Activated T-helper 1 cell treated with Interleukin-2 at 50 U/mL for 16 hours (primary cell): ENCODE data around the gene CDK6.
"Not testable (repeated sequence)": the region's sequence is repeated elsewhere in the genome, so short reads cannot be mapped to it uniquely, and the experiment has no call there.

Source experiments
- DNase-seq: peaks from one replicate; pipeline ENCODE4 v3.0.0-alpha.2; 2020; ENCODE audit warnings: low read depth

CDK6 gene

DNA sequence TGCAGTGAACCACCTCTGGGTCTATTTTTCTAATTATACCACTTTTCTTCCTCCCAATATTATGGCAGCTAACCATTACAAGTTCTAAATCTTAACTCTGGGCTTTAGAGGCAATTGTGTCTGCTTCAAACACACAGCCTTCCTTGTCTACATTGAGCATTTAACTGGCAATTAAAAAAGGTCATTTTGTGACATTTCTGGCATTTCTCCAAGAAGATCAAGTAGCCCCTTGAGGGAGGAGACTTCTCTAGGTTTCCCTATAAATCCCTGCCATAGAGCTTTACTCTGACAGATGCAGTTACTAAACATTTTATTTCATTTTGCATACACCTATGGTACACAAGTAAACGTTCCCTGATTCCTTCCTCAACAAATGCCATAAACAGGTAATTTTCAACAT is 212.8 kb downstream of the CDK6 start:
- DNase-seq, result no peak

DNA sequence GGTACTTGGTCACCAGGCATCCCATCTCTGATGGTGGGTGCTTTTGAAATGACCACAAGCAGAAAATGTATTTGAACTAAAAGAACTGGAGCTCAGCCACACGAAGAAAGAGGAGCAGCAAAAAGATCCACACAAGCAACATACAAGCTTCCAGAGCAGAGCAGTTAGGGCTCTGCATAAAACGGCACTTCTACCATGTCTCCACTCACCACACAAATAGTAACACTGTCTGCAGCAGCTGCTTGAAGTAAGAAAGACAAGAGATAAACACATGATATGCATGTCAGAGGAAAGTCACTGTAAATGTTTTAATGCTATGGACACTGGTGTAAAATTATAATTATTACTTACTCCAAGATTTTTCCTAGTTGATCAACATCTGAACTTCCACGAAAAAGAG is 213.7 kb downstream of the CDK6 start:
- no peak for DNase-seq

DNA sequence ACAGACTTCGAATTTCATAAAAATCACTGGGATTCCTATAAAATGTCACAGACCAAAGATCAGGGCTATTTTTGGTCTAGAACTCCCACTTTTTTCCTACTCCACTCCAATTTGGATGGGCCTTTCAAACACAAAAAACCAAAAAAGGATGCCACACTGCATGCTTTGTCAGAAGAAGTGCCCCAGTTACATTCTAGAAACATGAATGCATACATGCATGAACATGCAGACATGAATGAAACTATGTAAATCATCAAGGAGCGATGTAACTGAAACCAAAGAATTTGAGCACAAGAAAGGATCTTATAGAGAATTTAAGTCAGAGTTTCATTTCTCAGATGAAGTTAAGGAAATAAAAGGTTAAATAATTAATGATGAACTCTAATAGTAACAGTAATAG is 214.3 kb downstream of the CDK6 start:
- DNase-seq, result no peak

GRCh38 chr7:92621561-92622023 is 214.8 kb downstream of the CDK6 start:
- no peak for DNase-seq

- DNase-seq, result peak; percentile 43
Observed at GRCh38 chr7:92621026-92621540, 215.3 kb downstream of the CDK6 start.

DNA sequence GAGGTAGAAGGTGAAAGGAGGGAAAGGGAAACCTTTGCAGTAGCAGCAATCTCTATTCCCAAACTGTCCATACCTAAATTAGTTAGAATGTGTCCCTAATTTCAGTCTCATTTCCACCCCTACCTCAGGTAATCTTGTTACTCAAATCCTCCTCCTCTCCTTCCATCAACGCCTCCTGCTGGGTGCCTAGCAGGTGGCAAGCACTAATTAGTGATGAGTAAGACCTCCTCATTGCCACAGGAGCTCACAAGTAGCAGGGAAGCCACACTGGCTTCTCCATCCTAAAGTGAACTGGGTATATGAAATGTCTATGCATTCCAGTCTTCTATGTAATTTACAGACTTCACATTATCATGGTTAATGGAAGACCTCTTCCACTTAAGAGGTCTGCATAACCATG is 220.5 kb downstream of the CDK6 start:
- DNase-seq, result no peak

DNA sequence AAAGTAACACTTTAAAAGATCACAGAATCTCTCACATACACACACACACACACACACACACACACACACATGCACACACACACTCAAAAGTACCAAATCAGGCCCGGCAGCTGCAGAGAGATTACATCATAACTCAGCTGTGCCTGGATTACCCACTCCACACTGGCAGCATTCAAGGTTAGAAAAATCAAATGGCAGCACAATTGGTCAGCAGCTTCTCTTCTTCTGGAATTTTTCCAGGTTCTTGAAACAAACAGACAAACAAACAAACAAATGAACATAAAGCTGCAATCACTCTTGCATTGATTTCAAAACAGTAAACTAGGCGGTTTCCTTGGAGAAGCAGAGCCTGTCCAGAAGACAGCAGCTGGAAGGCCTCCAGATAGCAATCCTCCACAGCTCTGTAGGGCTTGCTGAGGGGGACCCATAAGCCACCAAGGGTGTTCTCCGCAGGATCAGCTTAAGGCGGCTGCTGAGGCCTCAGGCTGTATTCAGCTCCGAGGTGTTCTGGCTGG is 221.7 kb downstream of the CDK6 start:
- no peak for DNase-seq

DNA sequence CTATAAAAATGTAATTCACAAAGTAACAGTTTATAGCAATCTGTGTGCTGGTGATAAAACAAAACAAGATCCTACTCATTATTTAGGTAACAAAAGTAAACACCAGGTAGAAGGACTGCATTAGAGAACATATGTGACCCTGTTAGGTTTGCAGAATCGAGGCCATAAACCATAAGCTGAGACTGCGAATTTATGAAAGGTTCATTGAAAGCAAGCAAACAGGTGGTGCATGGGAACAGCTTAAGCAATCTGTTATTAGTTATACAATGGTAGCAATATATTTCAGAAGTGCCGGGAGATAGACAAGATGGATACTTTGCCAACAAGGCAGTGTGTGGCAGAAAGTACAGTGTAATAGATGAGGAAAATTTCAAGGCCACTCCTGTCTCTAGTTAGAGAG is 222.7 kb downstream of the CDK6 start:
- no peak for DNase-seq

DNA sequence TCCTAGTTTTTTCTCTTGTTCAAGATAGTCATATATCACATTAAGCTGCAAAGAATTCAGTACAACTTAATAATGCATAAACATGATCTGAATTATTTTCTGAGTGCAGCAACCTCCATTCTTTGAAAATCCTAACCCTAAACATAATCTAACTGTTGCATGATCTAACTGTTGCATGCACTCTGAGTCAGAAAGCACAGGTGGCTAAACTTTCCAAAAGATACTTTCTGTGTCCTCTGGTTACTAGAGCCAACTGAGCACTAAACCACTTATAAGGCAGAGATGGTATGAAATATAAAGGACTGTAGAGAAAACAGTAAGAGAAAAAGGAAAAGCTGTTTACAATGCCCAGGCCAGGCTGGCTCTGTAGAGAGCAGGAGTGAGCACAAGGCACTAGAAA is 223.2 kb downstream of the CDK6 start:
- no peak for DNase-seq

GRCh38 chr7:92612501-92612900 is 223.9 kb downstream of the CDK6 start:
- no peak for DNase-seq

GRCh38 chr7:92611735-92612134 is 224.6 kb downstream of the CDK6 start:
- no peak for DNase-seq

DNA sequence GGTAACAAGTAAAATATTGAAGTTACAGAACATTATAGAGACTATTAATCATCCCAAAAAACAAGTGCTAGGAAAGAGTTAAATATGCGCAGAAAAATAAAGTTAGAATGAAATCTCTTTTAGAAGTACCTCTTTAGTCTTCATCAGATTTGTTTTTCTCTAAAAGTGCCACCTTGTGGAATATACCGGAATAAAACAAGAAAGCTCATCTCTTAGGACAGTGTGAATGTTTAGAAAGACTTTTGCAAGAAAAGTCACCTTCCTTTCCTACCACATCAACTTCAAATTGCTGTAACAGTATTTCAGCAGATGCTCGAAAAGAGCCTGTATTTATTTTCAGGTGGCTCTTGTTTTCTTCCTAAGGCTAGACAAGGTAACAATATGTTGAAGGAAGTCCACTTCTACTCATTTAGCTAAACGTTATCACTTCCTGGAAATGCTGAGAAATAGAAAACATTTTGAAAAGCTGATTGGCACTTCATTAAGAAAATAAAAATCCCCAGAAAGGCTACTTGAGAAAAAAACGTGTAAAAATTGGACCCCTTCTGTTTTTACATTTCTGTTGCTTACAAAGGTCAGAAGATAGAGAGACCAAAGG is 226.4 kb downstream of the CDK6 start:
- DNase-seq, result no peak

GRCh38 chr7:92608380-92609322 is 227.7 kb downstream of the CDK6 start:
- DNase-seq, result no peak

DNA sequence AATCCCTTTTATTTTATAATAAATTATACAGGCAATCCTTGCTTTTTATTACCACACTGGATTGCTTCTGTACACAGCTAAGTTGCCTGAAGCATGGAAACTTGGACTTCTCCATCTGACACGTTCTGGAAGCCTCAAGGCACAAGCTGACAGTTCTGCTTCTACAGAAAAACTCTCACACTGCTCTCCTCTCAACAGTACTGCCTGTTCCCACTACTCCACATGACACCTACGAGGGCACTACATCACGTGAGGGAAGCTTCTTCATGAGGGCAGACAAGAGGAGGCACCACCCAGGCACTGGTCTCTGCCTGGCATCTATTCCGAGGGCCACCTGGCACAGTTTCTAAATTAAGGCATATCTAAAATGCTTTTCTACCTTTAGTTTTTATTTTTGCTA is 229.4 kb downstream of the CDK6 start:
- DNase-seq, result no peak

DNA sequence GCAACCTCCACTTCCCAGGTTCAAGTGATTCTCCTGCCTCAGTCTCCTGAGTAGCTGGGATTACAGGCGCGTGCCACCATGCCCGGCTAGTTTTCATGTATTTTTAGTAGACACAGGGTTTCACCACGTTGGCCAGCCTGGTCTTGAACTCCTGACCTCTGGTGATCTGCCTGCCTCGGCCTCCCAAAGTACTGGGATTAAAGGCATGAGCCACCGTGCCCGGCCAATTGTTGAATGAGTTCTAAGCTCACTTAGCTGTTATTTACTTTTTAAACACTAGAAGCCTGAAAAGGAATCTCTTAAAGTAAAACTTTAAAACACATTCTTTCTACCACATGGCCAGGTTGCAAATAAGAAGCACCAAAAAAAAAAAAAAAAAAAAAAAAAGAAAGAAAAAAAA is 231.9 kb downstream of the CDK6 start:
- DNase-seq, result not testable (repeated sequence)

GRCh38 chr7:92603089-92603445 is 233.3 kb downstream of the CDK6 start:
- DNase-seq, result no peak

- no peak for DNase-seq
Observed at GRCh38 chr7:92602352-92603088, 233.9 kb downstream of the CDK6 start.

DNA sequence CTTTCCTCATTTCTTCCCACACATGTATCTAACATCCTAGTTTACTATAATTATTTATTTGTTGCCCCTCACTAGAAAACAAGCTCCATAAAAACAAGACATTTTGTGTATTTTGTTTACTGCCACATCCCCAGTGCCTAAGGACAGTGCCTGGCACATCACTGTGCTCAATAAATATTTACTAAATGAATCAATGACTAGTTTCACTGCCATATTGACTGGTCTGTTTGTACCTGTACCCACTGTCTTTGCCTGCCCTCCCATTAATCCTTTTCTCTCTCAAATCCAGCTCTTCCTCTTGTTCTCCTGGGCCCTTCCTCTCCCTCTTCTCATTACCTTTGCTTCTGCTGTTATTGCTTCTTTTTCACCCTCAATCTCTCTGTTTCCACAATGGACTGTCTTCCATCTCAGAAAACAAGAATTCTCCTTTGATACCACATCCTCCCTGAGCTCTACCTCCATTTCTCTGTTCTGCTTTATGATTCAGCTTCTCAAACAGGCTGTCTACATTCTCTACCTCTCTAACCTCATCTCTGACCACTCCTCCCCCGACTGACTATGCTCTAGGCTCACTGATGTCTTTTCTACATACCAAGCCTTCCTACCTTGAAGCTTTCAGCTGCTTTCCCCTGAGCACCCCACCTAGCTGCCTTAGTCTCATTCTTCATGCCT is 237.9 kb downstream of the CDK6 start:
- DNase-seq, result no peak

- no peak for DNase-seq
Observed at GRCh38 chr7:92595281-92595680, 241.1 kb downstream of the CDK6 start.

DNA sequence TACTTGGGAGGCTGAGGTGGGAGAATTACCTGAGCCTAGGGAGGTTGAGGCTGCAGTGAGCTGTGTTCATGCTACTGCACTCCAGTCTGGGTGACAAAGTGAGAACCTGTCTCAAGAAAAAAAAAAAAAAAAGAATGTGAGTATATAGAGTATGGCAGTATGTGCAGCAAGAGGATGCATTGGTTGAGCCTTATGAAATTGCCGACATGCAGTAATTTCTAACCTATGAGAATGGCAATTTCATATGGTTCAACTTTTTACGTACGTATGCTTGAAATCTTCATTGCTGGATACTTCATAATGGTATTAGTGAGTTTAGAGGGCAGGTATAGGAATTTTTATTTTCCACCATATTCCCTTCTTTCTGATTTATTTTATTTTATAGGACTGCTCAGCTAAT is 241.6 kb downstream of the CDK6 start:
- DNase-seq, result no peak

GRCh38 chr7:92590711-92591310 is 245.6 kb downstream of the CDK6 start:
- no peak for DNase-seq
